ENCODE measurements around the gene DUSP14. TPM values are rescaled to one million over a fixed set of nuclear protein-coding genes. Genes with fewer than 3 reads are reported as not detected.

The DUSP14 gene
- total RNA-seq, 2 donors from 2014 or later = 17.0 to 22.8 TPM

DNA sequence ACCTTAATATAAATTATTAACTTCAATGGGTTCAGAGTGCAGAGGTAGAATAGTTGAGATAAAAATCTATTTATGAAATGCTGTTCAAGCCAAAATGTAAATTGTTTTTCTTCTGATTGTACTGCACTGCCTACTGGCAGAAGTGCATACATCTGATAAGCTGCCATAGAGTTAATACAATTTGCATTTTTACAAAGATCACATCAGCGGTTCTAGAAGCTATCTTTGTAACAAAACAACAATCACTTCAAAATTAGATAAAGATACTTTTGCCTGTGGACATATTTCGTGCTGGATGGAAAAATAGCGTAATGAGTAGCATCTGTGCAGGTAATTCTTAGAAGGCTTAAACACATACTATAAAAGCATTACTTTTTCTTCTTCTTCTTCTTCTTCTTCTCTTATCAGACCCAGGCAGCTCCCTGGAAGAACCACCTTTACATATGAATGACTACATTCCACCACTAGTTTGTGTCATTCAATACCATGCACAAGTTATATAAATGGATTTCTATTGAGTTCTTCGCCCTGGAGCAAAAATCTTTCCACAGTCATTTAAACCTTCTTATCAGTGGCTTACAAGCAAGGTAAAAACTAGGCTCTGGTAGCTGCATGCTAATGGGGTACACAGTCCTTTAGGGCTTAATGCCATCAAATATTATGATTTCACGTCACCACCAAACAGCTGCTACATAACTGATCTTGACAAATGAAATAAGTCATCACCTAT, 72.5 kb downstream of the DUSP14 start:
- Histone ChIP-seq H3K9me3 (ENCODE audit: control insufficient read depth, low read length) (peaks cover 16% of the 10 kb centered on the region), H3K36me3 (ENCODE audit: control insufficient read depth, insufficient read depth, low read length) (peaks cover 67% of the 10 kb centered on the region), H3K9ac (ENCODE audit: extremely low read depth, low read length, poor library complexity, severe bottlenecking) (no peak overlapping the region), H3K4me1 (ENCODE audit: control insufficient read depth, insufficient read depth, low read length) (peaks cover 6% of the 10 kb centered on the region), H3K4me3 (ENCODE audit: low read length) (no peak overlapping the region), H3K27ac (ENCODE audit: low read depth, low read length) (no peak overlapping the region), H3K27me3 (ENCODE audit: control insufficient read depth, insufficient read depth, low read length, poor library complexity, severe bottlenecking) (no peaks in the 10 kb centered on the region)
- H3K4me1 Mint-ChIP-seq = peaks cover 7% of the 10 kb centered on the region
- no peak for DNase-seq
- WGBS, 2 experiments (ENCODE audit: insufficient coverage in 1 of 2, insufficient read length in 1 of 2) = 90% methylated on average over 4 to 5 of the region's 5 CpGs
- H3K4me3 Mint-ChIP-seq = no peak overlapping the region
- no peaks in the 10 kb centered on the region for H3K27me3 Mint-ChIP-seq (ENCODE audit: insufficient read depth)
- H3K9me3 Mint-ChIP-seq = peaks cover 17% of the 10 kb centered on the region
- H3K36me3 Mint-ChIP-seq (ENCODE audit: low read depth) = peaks cover 70% of the 10 kb centered on the region
- TF ChIP-seq, protein P1, sequence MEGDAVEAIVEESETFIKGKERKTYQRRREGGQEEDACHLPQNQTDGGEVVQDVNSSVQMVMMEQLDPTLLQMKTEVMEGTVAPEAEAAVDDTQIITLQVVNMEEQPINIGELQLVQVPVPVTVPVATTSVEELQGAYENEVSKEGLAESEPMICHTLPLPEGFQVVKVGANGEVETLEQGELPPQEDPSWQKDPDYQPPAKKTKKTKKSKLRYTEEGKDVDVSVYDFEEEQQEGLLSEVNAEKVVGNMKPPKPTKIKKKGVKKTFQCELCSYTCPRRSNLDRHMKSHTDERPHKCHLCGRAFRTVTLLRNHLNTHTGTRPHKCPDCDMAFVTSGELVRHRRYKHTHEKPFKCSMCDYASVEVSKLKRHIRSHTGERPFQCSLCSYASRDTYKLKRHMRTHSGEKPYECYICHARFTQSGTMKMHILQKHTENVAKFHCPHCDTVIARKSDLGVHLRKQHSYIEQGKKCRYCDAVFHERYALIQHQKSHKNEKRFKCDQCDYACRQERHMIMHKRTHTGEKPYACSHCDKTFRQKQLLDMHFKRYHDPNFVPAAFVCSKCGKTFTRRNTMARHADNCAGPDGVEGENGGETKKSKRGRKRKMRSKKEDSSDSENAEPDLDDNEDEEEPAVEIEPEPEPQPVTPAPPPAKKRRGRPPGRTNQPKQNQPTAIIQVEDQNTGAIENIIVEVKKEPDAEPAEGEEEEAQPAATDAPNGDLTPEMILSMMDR (conservative IDR thresholded peaks at IDR 0.05) = no peak
- H3K27ac Mint-ChIP-seq = no peak overlapping the region

Other genes starting within 250 kb of the DUSP14 start
- gene C17orf78, start 113.9 kb upstream of the DUSP14 start, total RNA-seq = not detected
- gene ACACA, start 83.1 kb upstream of the DUSP14 start, total RNA-seq = 10 to 100 TPM; 66.7 to 68.6 TPM
- gene TADA2A, start 83.0 kb upstream of the DUSP14 start, total RNA-seq = 10 to 100 TPM; 26.9 to 31.6 TPM
- 10 to 100 TPM; 47.2 to 52.4 TPM for gene SYNRG, start 119.5 kb downstream of the DUSP14 start, total RNA-seq
- gene DDX52, start 153.6 kb downstream of the DUSP14 start, total RNA-seq = 10 to 100 TPM; 51.5 to 63.3 TPM

Data from endodermal cell (in vitro differentiated cells).